Esophagus squamous epithelium (tissue), 4 donors: ENCODE measurements around the gene MGAT5B.

Experiments
- CTCF ChIP-seq, 6 experiments: fragments of 450-650 bp in 4 of 6; fragments of 200-600 bp in 2 of 6; sonication (generic) in 2 of 6; IDR thresholded peaks; one replicate each; pipeline ENCODE4 v1.5.1; 2016 to 2019; ENCODE audit warnings: antibody characterized with exemption in 6 of 6, mild to moderate bottlenecking in 4 of 6, moderate library complexity in 4 of 6
- POLR2A ChIP-seq, 4 donors: fragments of 450-650 bp; IDR thresholded peaks; one replicate each; pipeline ENCODE4 v1.6.1; 2017; ENCODE audit warnings: antibody characterized with exemption in 4 of 4, mild to moderate bottlenecking in 4 of 4, moderate library complexity in 3 of 4

GRCh38 chr17:76944477-76944876 lies 76.3 kb downstream of the MGAT5B start:
- TF ChIP-seq POLR2A (IDR thresholded peaks at IDR 0.05): no peak
- no peak for TF ChIP-seq CTCF (IDR thresholded peaks at IDR 0.05)
